Hepatocyte (in vitro differentiated cells): ENCODE results near the gene CCPG1.

Experiments
- CTCF ChIP-seq: fragments of 200-600 bp; sonication (generic); IDR thresholded peaks from 2 replicates; pipeline ENCODE4 v1.5.1; 2016; ENCODE audit warnings: antibody characterized with exemption, mild to moderate bottlenecking; ENCODE audit not compliant: poor library complexity
- EZH2 ChIP-seq: fragments of 200-600 bp; sonication (generic); IDR thresholded peaks from 2 replicates; pipeline ENCODE4 v1.6.1; 2016; ENCODE audit warnings: antibody characterized with exemption, mild to moderate bottlenecking, borderline replicate concordance

- TF ChIP-seq CTCF (peak; percentile 64), EZH2 (no peak)
These were observed 27.0 kb upstream of the CCPG1 start for GRCh38 chr15:55434989-55435825.
